NCI-H2029 (cell line): Measurements from ENCODE around the gene COLEC12.

Experiments used
- DNase-seq: peaks from one replicate; lab custom pipeline; 2025; lab: John Stamatoyannopoulos, UW

Gene COLEC12

GRCh38 chr18:389658-390357 is 110.7 kb downstream of the COLEC12 start:
- no peak for DNase-seq

- DNase-seq = no peak
These were observed 112.3 kb downstream of the COLEC12 start for GRCh38 chr18:388200-388599.

GRCh38 chr18:386994-387393 is 113.5 kb downstream of the COLEC12 start:
- no peak for DNase-seq

GRCh38 chr18:384897-385296 is 115.6 kb downstream of the COLEC12 start:
- DNase-seq = no peak

GRCh38 chr18:383135-383534 is 117.4 kb downstream of the COLEC12 start:
- no peak for DNase-seq

GRCh38 chr18:382423-382984 is 118.0 kb downstream of the COLEC12 start:
- no peak for DNase-seq

- no peak for DNase-seq
These were observed 120.7 kb downstream of the COLEC12 start for GRCh38 chr18:379681-380330.

GRCh38 chr18:378079-378478 is 122.4 kb downstream of the COLEC12 start:
- no peak for DNase-seq

- DNase-seq = no peak
These were observed 123.4 kb downstream of the COLEC12 start for GRCh38 chr18:377088-377487.

- no peak for DNase-seq
These were observed 124.2 kb downstream of the COLEC12 start for GRCh38 chr18:376311-376710.

GRCh38 chr18:374721-375168 is 125.8 kb downstream of the COLEC12 start:
- no peak for DNase-seq

- DNase-seq = no peak
These were observed 126.7 kb downstream of the COLEC12 start for GRCh38 chr18:373780-374179.

GRCh38 chr18:371609-371982 is 128.9 kb downstream of the COLEC12 start:
- DNase-seq = no peak

- DNase-seq = no peak
These were observed 129.5 kb downstream of the COLEC12 start for GRCh38 chr18:370751-371608.

GRCh38 chr18:369224-370015 is 131.1 kb downstream of the COLEC12 start:
- DNase-seq = no peak

- DNase-seq = no peak
These were observed 133.9 kb downstream of the COLEC12 start for GRCh38 chr18:366466-367061.

GRCh38 chr18:365651-366050 is 134.8 kb downstream of the COLEC12 start:
- no peak for DNase-seq

- no peak for DNase-seq
These were observed 136.2 kb downstream of the COLEC12 start for GRCh38 chr18:364256-364826.

GRCh38 chr18:363301-364085 is 137.0 kb downstream of the COLEC12 start:
- no peak for DNase-seq
